Daoy (cell line): Measurements from ENCODE around the gene SRPK3. TPM values are rescaled to one million over a fixed set of nuclear protein-coding genes. Genes with fewer than 3 reads are reported as not detected.

Source experiments
- DNase-seq: peaks from one replicate; pipeline ENCODE4 v3.0.0-alpha.2; 2015; ENCODE audit warnings: low read depth
- total RNA-seq: library from RNA; depleted of rRNA; stranded (reverse); fragments of >200 nt; shearing (Covaris generic); gene quantifications from 2 replicates; pipeline ENCODE4 v1.2.3, GENCODE V29; 2014; rRNA removed

The SRPK3 gene
- total RNA-seq, 1 experiment from 2014 or later, result 0.11 TPM

GRCh38 chrX:153830640-153831428 lies 50.0 kb downstream of the SRPK3 start:
- no peak for DNase-seq

GRCh38 chrX:153831429-153832150 lies 50.7 kb downstream of the SRPK3 start:
- no peak for DNase-seq

GRCh38 chrX:153832728-153833127 lies 51.9 kb downstream of the SRPK3 start:
- no peak for DNase-seq

Other genes with a start within 250 kb of the SRPK3 start
- gene CCNQ, start 181.9 kb upstream of the SRPK3 start, total RNA-seq, result 37.3 and 41.5 TPM in 2 replicates
- gene DUSP9, start 133.8 kb upstream of the SRPK3 start, total RNA-seq, result 10.2 and 16.4 TPM in 2 replicates
- gene PNCK, start 107.2 kb upstream of the SRPK3 start, total RNA-seq, result not detected in 2 replicates
- 6.3 and 7.5 TPM in 2 replicates for gene SLC6A8, start 93.1 kb upstream of the SRPK3 start, total RNA-seq
- 146 and 203 TPM in 2 replicates for gene BCAP31, start 56.7 kb upstream of the SRPK3 start, total RNA-seq
- gene ABCD1, start 56.2 kb upstream of the SRPK3 start, total RNA-seq, result 4.8 and 5.0 TPM in 2 replicates
- gene PLXNB3, start 16.8 kb upstream of the SRPK3 start, total RNA-seq, result 0.97 and 1.0 TPM in 2 replicates
- 36.9 and 41.0 TPM in 2 replicates for gene IDH3G, start 13.3 kb downstream of the SRPK3 start, total RNA-seq
- 81.8 and 107 TPM in 2 replicates for gene SSR4, start 13.6 kb downstream of the SRPK3 start, total RNA-seq
- 5.7 and 7.5 TPM in 2 replicates for gene PDZD4, start 49.5 kb downstream of the SRPK3 start, total RNA-seq
- 7.4 and 8.3 TPM in 2 replicates for gene L1CAM, start 105.1 kb downstream of the SRPK3 start, total RNA-seq
- 1.1 TPM in 1 of 2 replicates, not detected in the other for gene AVPR2, start 123.6 kb downstream of the SRPK3 start, total RNA-seq
- gene ARHGAP4, start 145.2 kb downstream of the SRPK3 start, total RNA-seq, result 2.2 and 2.6 TPM in 2 replicates
- 85.9 and 128 TPM in 2 replicates for gene NAA10, start 154.0 kb downstream of the SRPK3 start, total RNA-seq
- gene RENBP, start 163.6 kb downstream of the SRPK3 start, total RNA-seq, result 0.11 and 0.18 TPM in 2 replicates
- gene HCFC1, start 190.8 kb downstream of the SRPK3 start, total RNA-seq, result 38.0 and 38.1 TPM in 2 replicates
- gene TMEM187, start 191.7 kb downstream of the SRPK3 start, total RNA-seq, result 0.86 and 1.5 TPM in 2 replicates
- 49.2 and 50.3 TPM in 2 replicates for gene IRAK1, start 238.9 kb downstream of the SRPK3 start, total RNA-seq